Heart left ventricle (tissue), 13 donors: Measurements from ENCODE around the gene LRMDA.

ENCODE experiments used
- POLR2A ChIP-seq, 2 donors: fragments of 450-650 bp; IDR thresholded peaks; one replicate each; pipeline ENCODE4 v1.6.1; 2017; ENCODE audit warnings: antibody characterized with exemption in 2 of 2, mild to moderate bottlenecking in 2 of 2, moderate library complexity in 2 of 2
- TF ChIP-seq, protein P1 (sequence below), 12 donors: fragments of 200-600 bp; sonication (generic) in 4 of 12; IDR thresholded peaks; one replicate each; pipeline versions ENCODE4 v1.5.0 to v1.8.0; 2018 to 2022; ENCODE audit warnings: antibody characterized with exemption in 12 of 12, mild to moderate bottlenecking in 5 of 12
- donor health status: ischemic (EF 13 %, LVEDD 7.1; RV severe dilation, severe dysfunction).
- donor health status: DM: no; HTN: yes; CAD: no.
- donor health status: DM: no; HTN: no; CAD: no.
- donor health status: ischemic (EF 25% LVEDD 6.9; RV normal size, moderate dysfunction).
- donor health status: ischemic (EF 25% LVEDD 5.7; RV mildly dilated, moderate dysfunction).
- donor health status: ischemic (EF 35%, LVEDD 5.7; RV mildly dilated, moderate dysfunction).
- donor health status: nonischemic (EF 11% LVEDD 7.7; RV severe dilation, severe dysfunction).
- donor health status: DM: yes; HTN: yes; CAD: no.
- donor health status: PGD.
- donor health status: ischemic (EF 29% LVEDD 5.4; RV normal size, mild dysfunction).
- donor health status: nonischemic (EF 23%, LVEDD 6.1; RV moderate dilation, normal function).

DNA sequence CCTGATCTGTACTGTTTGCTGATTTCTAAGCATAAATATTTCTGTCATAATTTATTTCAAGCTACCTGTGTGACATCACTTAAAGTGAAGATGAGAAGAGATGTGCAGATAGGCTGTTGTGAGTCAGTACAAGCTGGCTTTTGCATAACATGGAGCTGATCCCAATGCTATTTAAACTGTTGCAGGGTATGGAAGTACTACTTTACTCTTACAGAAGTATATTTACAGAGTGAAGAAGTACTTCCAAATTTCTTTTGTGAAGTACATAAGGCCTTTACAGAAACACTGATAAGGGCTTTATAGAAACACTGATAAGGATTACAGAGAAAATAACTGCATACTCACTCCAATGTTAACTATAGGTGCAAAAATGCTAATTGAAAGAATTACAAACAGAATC, 911.6 kb downstream of the LRMDA start:
- TF ChIP-seq, protein P1, sequence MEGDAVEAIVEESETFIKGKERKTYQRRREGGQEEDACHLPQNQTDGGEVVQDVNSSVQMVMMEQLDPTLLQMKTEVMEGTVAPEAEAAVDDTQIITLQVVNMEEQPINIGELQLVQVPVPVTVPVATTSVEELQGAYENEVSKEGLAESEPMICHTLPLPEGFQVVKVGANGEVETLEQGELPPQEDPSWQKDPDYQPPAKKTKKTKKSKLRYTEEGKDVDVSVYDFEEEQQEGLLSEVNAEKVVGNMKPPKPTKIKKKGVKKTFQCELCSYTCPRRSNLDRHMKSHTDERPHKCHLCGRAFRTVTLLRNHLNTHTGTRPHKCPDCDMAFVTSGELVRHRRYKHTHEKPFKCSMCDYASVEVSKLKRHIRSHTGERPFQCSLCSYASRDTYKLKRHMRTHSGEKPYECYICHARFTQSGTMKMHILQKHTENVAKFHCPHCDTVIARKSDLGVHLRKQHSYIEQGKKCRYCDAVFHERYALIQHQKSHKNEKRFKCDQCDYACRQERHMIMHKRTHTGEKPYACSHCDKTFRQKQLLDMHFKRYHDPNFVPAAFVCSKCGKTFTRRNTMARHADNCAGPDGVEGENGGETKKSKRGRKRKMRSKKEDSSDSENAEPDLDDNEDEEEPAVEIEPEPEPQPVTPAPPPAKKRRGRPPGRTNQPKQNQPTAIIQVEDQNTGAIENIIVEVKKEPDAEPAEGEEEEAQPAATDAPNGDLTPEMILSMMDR (IDR thresholded peaks at IDR 0.05): no peak
- TF ChIP-seq POLR2A (IDR thresholded peaks at IDR 0.05): no peak
